ENCODE data around the gene CRHR1. TPM values are rescaled to one million over a fixed set of nuclear protein-coding genes. Genes with fewer than 3 reads are reported as not detected.

Gene CRHR1
- total RNA-seq, 1 experiment from 2014 or later: 0.15 TPM

DNA sequence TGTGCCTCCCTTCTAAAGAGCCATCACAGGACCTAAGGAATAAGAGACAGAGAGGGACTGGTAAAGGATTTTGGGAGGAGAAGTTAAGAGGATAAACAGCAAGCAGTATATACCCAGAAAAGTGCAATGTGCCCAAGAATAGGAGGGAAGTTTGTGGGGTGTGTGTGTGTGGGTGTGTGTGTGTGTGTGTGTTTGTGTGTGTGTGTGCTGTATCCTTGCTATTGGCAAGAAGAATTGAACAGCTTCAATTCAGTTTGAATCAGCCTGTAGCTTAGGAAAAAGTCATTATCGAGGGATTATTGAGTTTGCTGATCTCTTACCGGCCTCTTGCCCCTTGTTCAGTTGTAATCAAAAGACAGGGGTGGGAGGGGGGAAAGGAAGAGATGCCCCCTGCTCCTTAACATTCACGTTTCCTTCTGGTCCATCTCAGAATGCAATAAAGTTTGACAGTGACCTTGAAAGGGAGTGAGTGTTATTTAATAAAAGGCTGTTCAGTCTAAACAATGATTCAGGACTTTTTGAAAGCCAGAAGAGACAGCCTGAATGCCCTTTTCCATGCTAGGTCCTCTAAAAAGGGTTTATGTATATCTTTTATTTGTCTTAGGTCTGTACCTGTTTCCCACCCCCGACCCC is 86.3 kb downstream of the CRHR1 start:
- no peaks in the 10 kb centered on the region for H3K36me3 ChIP-seq (ENCODE audit: control insufficient read depth, insufficient read depth, low read length)
- H3K4me3 ChIP-seq (ENCODE audit: low read depth in 2 of 2, low read length in 2 of 2): no peak overlapping the region
- intact Hi-C loops (cut with micrococcal nuclease; ENCODE audit: unreplicated experiment): no loop called here
- TF ChIP-seq, protein P1, sequence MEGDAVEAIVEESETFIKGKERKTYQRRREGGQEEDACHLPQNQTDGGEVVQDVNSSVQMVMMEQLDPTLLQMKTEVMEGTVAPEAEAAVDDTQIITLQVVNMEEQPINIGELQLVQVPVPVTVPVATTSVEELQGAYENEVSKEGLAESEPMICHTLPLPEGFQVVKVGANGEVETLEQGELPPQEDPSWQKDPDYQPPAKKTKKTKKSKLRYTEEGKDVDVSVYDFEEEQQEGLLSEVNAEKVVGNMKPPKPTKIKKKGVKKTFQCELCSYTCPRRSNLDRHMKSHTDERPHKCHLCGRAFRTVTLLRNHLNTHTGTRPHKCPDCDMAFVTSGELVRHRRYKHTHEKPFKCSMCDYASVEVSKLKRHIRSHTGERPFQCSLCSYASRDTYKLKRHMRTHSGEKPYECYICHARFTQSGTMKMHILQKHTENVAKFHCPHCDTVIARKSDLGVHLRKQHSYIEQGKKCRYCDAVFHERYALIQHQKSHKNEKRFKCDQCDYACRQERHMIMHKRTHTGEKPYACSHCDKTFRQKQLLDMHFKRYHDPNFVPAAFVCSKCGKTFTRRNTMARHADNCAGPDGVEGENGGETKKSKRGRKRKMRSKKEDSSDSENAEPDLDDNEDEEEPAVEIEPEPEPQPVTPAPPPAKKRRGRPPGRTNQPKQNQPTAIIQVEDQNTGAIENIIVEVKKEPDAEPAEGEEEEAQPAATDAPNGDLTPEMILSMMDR (IDR thresholded peaks at IDR 0.05): no peak
- TF ChIP-seq TCF7L2 (IDR thresholded peaks at IDR 0.05; ENCODE audit: low read depth, low read length): no peak
- TF ChIP-seq SIN3A (IDR thresholded peaks at IDR 0.05; ENCODE audit: borderline replicate concordance, insufficient read depth, low read depth, low read length): no peak
- TF ChIP-seq POLR2AphosphoS5 (IDR thresholded peaks at IDR 0.05; ENCODE audit: low read depth, low read length): no peak
- TF ChIP-seq, protein P2, sequence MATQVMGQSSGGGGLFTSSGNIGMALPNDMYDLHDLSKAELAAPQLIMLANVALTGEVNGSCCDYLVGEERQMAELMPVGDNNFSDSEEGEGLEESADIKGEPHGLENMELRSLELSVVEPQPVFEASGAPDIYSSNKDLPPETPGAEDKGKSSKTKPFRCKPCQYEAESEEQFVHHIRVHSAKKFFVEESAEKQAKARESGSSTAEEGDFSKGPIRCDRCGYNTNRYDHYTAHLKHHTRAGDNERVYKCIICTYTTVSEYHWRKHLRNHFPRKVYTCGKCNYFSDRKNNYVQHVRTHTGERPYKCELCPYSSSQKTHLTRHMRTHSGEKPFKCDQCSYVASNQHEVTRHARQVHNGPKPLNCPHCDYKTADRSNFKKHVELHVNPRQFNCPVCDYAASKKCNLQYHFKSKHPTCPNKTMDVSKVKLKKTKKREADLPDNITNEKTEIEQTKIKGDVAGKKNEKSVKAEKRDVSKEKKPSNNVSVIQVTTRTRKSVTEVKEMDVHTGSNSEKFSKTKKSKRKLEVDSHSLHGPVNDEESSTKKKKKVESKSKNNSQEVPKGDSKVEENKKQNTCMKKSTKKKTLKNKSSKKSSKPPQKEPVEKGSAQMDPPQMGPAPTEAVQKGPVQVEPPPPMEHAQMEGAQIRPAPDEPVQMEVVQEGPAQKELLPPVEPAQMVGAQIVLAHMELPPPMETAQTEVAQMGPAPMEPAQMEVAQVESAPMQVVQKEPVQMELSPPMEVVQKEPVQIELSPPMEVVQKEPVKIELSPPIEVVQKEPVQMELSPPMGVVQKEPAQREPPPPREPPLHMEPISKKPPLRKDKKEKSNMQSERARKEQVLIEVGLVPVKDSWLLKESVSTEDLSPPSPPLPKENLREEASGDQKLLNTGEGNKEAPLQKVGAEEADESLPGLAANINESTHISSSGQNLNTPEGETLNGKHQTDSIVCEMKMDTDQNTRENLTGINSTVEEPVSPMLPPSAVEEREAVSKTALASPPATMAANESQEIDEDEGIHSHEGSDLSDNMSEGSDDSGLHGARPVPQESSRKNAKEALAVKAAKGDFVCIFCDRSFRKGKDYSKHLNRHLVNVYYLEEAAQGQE (IDR thresholded peaks at IDR 0.05; ENCODE audit: insufficient read depth in 1 of 2, low read depth in 2 of 2, low read length in 1 of 2): no peak
- CTCF ChIA-PET: interaction anchor here (0.5 to 0.7 kb wide), 2 partner anchors 158 to 417 kb away, joined by 3 read pairs; no protein-coding TSS in a partner anchor
- no peak for ATAC-seq
- BruUV-seq (replicated peaks): no TSS peak
- POLR2A ChIA-PET: no interaction called here
- no peaks in the 10 kb centered on the region; the same call in 1 of the 2 replicates for H3K27me3 ChIP-seq (ENCODE audit: control insufficient read depth, insufficient read depth, low read length)
- H3K27ac ChIP-seq (ENCODE audit: low read length): no peak overlapping the region
- in situ Hi-C loops (cut with HindIII; ENCODE audit: low pct_unique_long_range_greater_than_20kb, low sequenced_read_pairs): no loop called here
- DNase-seq (ENCODE audit: low read depth, low spot score): no peak
- no peaks in the 10 kb centered on the region for H3K9me3 ChIP-seq (ENCODE audit: control insufficient read depth, insufficient read depth, low read depth, low read length)
- H3K4me1 ChIP-seq (ENCODE audit: control insufficient read depth, insufficient read depth, low read length): no peaks in the 10 kb centered on the region

DNA sequence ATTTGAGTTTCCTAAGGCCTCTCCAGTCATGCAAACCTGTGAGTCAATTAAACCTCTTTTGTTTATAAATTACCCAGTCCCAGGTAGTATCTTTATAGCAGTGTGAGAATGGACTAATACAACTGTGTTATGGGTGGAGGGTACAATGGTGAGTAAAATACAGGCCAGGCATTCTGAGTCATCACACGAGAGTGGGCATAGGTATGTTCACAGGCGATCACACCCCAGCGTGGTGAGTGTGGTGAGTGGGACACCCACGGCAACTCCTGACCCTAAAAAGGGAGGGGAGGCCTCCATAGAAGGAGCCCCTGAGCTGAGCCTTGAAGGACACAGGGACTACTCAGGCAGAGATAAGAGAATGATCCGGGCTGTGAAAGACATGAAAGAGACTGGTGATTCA is 87.6 kb downstream of the CRHR1 start:
- H3K4me1 ChIP-seq (ENCODE audit: control insufficient read depth, insufficient read depth, low read length): no peaks in the 10 kb centered on the region
- in situ Hi-C loops (cut with HindIII; ENCODE audit: low pct_unique_long_range_greater_than_20kb, low sequenced_read_pairs): no loop called here
- ChIA-PET CTCF (no interaction called here), POLR2A (no interaction called here)
- no peak for ATAC-seq
- intact Hi-C loops (cut with micrococcal nuclease; ENCODE audit: unreplicated experiment): no loop called here
- no TSS peak for BruUV-seq (replicated peaks)
- peaks cover 2% of the 10 kb centered on the region; the same call in 1 of the 2 replicates for H3K27me3 ChIP-seq (ENCODE audit: control insufficient read depth, insufficient read depth, low read length)
- H3K27ac ChIP-seq (ENCODE audit: low read length): no peak overlapping the region
- H3K36me3 ChIP-seq (ENCODE audit: control insufficient read depth, insufficient read depth, low read length): no peaks in the 10 kb centered on the region
- TF ChIP-seq TCF7L2 (IDR thresholded peaks at IDR 0.05; ENCODE audit: low read depth, low read length) (no peak), SIN3A (IDR thresholded peaks at IDR 0.05; ENCODE audit: borderline replicate concordance, insufficient read depth, low read depth, low read length) (no peak), POLR2AphosphoS5 (IDR thresholded peaks at IDR 0.05; ENCODE audit: low read depth, low read length) (no peak)
- TF ChIP-seq, protein P2 (IDR thresholded peaks at IDR 0.05; ENCODE audit: insufficient read depth in 1 of 2, low read depth in 2 of 2, low read length in 1 of 2): no peak
- TF ChIP-seq, protein P1 (IDR thresholded peaks at IDR 0.05): no peak
- no peaks in the 10 kb centered on the region for H3K9me3 ChIP-seq (ENCODE audit: control insufficient read depth, insufficient read depth, low read depth, low read length)
- no peak for DNase-seq (ENCODE audit: low read depth, low spot score)
- H3K4me3 ChIP-seq (ENCODE audit: low read depth in 2 of 2, low read length in 2 of 2): no peak overlapping the region

Measured in Panc1 (cell line).